Vagina (tissue), 2 donors: ENCODE results near the gene FNDC7.

ENCODE experiments used
- POLR2A ChIP-seq, 2 donors: fragments of 450-650 bp; IDR thresholded peaks; one replicate each; pipeline ENCODE4 v1.6.1; 2017; ENCODE audit warnings: antibody characterized with exemption in 2 of 2, mild to moderate bottlenecking in 2 of 2, moderate library complexity in 2 of 2
- POLR2AphosphoS5 ChIP-seq, 2 donors: sonication (generic); formaldehyde crosslinking; IDR thresholded peaks; one replicate each; pipeline ENCODE4 v1.9.0; 2017; ENCODE audit warnings: antibody characterized with exemption in 2 of 2, mild to moderate bottlenecking in 2 of 2, low read depth in 1 of 2; ENCODE audit not compliant: insufficient read depth in 1 of 2
- TF ChIP-seq, protein P1 (sequence below), 3 experiments: fragments of 450-650 bp in 2 of 3; fragments of 200-600 bp in 1 of 3; sonication (generic) in 1 of 3; IDR thresholded peaks; one replicate each; pipeline ENCODE4 v1.5.1; 2017 to 2019; ENCODE audit warnings: antibody characterized with exemption in 3 of 3, mild to moderate bottlenecking in 2 of 3, moderate library complexity in 2 of 3

DNA sequence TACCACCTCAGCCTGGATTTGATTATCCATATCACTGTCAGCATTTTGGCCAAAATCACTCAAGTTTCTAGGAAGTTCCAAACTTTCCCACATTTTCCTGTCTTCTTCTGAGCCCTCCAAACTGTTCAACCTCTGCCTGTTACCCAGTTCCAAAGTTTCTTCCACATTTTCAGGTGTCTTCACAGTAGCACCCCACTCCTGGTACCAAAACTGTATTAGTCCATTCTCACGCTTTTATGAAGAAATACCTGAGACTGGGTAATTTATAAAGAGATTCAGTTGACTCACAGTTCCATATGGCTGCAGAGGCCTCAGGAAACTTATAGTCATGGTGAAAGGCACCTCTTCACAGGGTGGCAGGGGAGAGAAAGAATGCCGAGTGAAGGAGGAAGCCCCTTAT is 73.2 kb downstream of the FNDC7 start:
- TF ChIP-seq, protein P1, sequence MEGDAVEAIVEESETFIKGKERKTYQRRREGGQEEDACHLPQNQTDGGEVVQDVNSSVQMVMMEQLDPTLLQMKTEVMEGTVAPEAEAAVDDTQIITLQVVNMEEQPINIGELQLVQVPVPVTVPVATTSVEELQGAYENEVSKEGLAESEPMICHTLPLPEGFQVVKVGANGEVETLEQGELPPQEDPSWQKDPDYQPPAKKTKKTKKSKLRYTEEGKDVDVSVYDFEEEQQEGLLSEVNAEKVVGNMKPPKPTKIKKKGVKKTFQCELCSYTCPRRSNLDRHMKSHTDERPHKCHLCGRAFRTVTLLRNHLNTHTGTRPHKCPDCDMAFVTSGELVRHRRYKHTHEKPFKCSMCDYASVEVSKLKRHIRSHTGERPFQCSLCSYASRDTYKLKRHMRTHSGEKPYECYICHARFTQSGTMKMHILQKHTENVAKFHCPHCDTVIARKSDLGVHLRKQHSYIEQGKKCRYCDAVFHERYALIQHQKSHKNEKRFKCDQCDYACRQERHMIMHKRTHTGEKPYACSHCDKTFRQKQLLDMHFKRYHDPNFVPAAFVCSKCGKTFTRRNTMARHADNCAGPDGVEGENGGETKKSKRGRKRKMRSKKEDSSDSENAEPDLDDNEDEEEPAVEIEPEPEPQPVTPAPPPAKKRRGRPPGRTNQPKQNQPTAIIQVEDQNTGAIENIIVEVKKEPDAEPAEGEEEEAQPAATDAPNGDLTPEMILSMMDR (IDR thresholded peaks at IDR 0.05) = no peak
- no peak for TF ChIP-seq POLR2A (IDR thresholded peaks at IDR 0.05)
- TF ChIP-seq POLR2AphosphoS5 (IDR thresholded peaks at IDR 0.05; ENCODE audit: insufficient read depth in 1 of 2, low read depth in 1 of 2) = no peak
